NCI-H446 treated with DMSO at 0.1 percent for 48 hours (cell line): ENCODE data around the gene DMRTC2.

Source experiments
- DNase-seq: peaks from one replicate; lab custom pipeline; 2025; lab: John Stamatoyannopoulos, UW

The DMRTC2 gene

GRCh38 chr19:41847351-41848105 lies 2.7 kb downstream of the DMRTC2 start:
- DNase-seq: no peak

- no peak for DNase-seq
These were observed 3.8 kb downstream of the DMRTC2 start for GRCh38 chr19:41848666-41849065.

- no peak for DNase-seq
These were observed 4.2 kb downstream of the DMRTC2 start for GRCh38 chr19:41849067-41849466.

- no peak for DNase-seq
These were observed 5.5 kb downstream of the DMRTC2 start for GRCh38 chr19:41850381-41850780.

GRCh38 chr19:41851456-41851855 lies 6.6 kb downstream of the DMRTC2 start:
- DNase-seq: no peak

GRCh38 chr19:41853344-41853743 lies 8.5 kb downstream of the DMRTC2 start:
- DNase-seq: no peak

- DNase-seq: no peak
These were observed 8.9 kb downstream of the DMRTC2 start for GRCh38 chr19:41853768-41854167.

GRCh38 chr19:41859213-41859617 lies 14.4 kb downstream of the DMRTC2 start:
- DNase-seq: no peak

- peak; percentile 97 for DNase-seq
These were observed 15.0 kb downstream of the DMRTC2 start, which contains the start of gene RPS19 for GRCh38 chr19:41859618-41860418. RPS19 (plus strand) TSS chr19:41860255; CDS start chr19:41860775, 520 bp downstream.

- no peak for DNase-seq
These were observed 15.7 kb downstream of the DMRTC2 start for GRCh38 chr19:41860419-41861115.

GRCh38 chr19:41861116-41861768 lies 16.4 kb downstream of the DMRTC2 start:
- DNase-seq: no peak

GRCh38 chr19:41861846-41862245 lies 17.0 kb downstream of the DMRTC2 start:
- no peak for DNase-seq

GRCh38 chr19:41862445-41862986 lies 17.7 kb downstream of the DMRTC2 start:
- no peak for DNase-seq

GRCh38 chr19:41863209-41863931 lies 18.5 kb downstream of the DMRTC2 start:
- no peak for DNase-seq

GRCh38 chr19:41864374-41864773 lies 19.5 kb downstream of the DMRTC2 start:
- no peak for DNase-seq

- DNase-seq: no peak
These were observed 21.4 kb downstream of the DMRTC2 start for GRCh38 chr19:41866284-41866683.

GRCh38 chr19:41868120-41868988 lies 23.5 kb downstream of the DMRTC2 start:
- DNase-seq: no peak

GRCh38 chr19:41868989-41869300 lies 24.1 kb downstream of the DMRTC2 start:
- no peak for DNase-seq

GRCh38 chr19:41869374-41869955 lies 24.6 kb downstream of the DMRTC2 start:
- no peak for DNase-seq

- DNase-seq: no peak
These were observed 25.6 kb downstream of the DMRTC2 start for GRCh38 chr19:41870401-41870873.
